PFSK-1 (cell line): ENCODE measurements around the gene TAL1.

Experiments used
- FOXP2 ChIP-seq: optimal IDR thresholded peaks from 2 replicates; pipeline ENCODE3; 2011; ENCODE audit warnings: borderline replicate concordance, control low read depth, inconsistent platforms; ENCODE audit not compliant: insufficient read depth; ENCODE audit errors: extremely low read length, extremely low read depth
- POLR2AphosphoS5 ChIP-seq: IDR thresholded peaks from 2 replicates; pipeline ENCODE4 v1.6.1; 2012; ENCODE audit warnings: low read depth, mild to moderate bottlenecking, control low read depth, low read length, moderate library complexity
- SIN3A ChIP-seq: IDR thresholded peaks from 2 replicates; pipeline ENCODE4 v1.6.1; 2012; ENCODE audit warnings: mild to moderate bottlenecking, low read length, moderate library complexity, borderline replicate concordance; ENCODE audit not compliant: insufficient read depth
- TAF1 ChIP-seq: IDR thresholded peaks from 2 replicates; pipeline ENCODE4 v1.6.1; 2012; ENCODE audit warnings: low read length, control low read depth, borderline replicate concordance; ENCODE audit not compliant: insufficient read depth
- TF ChIP-seq, protein P1 (sequence below), 2 experiments: IDR thresholded peaks; 2 replicates each; pipeline versions ENCODE4 v1.6.1 to v1.8.0; 2011 to 2012; ENCODE audit warnings: low read depth in 2 of 2, low read length in 2 of 2, control low read depth in 1 of 2, inconsistent platforms in 1 of 2, mild to moderate bottlenecking in 1 of 2, moderate library complexity in 1 of 2; ENCODE audit not compliant: insufficient read depth in 1 of 2

Gene TAL1

DNA sequence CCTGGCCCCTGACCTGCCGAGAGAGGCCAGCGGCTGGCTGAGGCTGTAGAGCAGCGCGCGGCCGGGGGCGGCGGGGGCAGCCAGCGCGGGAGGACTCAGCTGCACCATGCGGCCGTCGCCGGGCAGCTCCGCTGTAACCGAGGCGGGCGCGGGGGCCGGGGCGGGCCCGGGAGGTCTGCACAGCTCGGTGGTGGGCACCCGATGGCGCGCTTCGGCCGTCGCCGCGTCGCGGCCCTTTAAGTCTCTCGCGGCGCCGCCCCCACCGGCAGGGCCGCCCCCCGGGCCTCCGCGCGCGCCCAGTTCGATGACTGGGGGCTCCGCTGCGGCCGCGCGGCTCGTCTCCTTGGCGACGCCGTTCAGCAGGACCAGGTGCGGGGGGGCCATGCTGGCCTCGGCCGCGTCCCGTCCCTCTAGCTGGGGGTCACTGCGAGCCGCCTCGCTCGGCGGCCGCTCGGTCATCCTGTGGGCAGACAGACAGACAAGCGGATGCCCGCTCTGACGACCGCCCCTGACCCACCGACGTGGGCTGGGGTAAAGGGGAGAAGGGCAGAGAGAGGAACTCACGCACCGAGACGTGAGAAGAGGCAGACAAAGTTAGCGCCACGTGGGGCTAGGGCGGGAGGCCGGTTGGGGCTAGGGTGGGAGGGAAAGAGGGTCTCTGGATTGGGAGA is 6.5 kb downstream of the TAL1 start:
- TF ChIP-seq POLR2AphosphoS5 (no peak), SIN3A (no peak), FOXP2 (no peak), TAF1 (no peak)
- TF ChIP-seq, protein P1, sequence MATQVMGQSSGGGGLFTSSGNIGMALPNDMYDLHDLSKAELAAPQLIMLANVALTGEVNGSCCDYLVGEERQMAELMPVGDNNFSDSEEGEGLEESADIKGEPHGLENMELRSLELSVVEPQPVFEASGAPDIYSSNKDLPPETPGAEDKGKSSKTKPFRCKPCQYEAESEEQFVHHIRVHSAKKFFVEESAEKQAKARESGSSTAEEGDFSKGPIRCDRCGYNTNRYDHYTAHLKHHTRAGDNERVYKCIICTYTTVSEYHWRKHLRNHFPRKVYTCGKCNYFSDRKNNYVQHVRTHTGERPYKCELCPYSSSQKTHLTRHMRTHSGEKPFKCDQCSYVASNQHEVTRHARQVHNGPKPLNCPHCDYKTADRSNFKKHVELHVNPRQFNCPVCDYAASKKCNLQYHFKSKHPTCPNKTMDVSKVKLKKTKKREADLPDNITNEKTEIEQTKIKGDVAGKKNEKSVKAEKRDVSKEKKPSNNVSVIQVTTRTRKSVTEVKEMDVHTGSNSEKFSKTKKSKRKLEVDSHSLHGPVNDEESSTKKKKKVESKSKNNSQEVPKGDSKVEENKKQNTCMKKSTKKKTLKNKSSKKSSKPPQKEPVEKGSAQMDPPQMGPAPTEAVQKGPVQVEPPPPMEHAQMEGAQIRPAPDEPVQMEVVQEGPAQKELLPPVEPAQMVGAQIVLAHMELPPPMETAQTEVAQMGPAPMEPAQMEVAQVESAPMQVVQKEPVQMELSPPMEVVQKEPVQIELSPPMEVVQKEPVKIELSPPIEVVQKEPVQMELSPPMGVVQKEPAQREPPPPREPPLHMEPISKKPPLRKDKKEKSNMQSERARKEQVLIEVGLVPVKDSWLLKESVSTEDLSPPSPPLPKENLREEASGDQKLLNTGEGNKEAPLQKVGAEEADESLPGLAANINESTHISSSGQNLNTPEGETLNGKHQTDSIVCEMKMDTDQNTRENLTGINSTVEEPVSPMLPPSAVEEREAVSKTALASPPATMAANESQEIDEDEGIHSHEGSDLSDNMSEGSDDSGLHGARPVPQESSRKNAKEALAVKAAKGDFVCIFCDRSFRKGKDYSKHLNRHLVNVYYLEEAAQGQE (IDR thresholded peaks at IDR 0.05; ENCODE audit: insufficient read depth in 1 of 2, low read depth in 2 of 2, low read length in 2 of 2): no peak

DNA sequence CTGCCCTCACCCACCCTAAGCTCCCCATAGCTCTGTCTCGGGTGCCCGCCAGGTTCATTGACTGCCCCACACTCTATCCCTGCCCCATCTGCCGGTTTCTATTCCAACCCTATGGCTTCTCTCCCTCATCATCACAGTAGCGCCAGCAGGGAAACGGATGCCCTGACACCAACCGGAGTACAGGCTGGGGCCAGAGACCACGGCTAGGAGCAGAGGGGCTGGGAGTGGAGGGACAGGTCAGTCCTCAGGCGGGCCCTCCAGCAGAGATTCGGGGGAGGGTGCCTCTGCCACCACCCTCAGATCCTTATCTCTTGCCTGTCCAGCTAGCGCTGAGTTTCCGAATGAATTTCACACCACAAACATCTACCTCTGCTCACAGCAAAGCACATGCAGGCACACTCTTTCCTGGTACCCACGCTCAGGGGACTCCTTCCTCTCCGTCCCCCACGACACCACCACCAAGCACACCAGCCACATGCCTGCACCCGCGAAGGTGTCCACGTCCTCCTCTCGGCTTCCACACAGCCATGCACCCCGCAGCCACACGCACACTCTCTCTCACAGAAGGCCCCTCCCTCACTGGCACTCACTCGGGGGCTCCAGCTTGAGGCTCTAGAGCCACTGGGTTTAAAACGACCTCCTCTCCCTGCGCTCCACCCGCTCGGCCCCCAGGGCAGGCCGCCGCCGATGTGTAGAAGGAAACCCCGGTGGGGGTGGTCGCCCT is 7.2 kb downstream of the TAL1 start:
- TF ChIP-seq, protein P1 (IDR thresholded peaks at IDR 0.05; ENCODE audit: insufficient read depth in 1 of 2, low read depth in 2 of 2, low read length in 2 of 2): no peak
- no peak for TF ChIP-seq FOXP2
- no peak for TF ChIP-seq POLR2AphosphoS5
- TF ChIP-seq SIN3A: no peak
- TF ChIP-seq TAF1: no peak

- TF ChIP-seq SIN3A: no peak
- no peak for TF ChIP-seq FOXP2
- no peak for TF ChIP-seq TAF1
- TF ChIP-seq, protein P1 (IDR thresholded peaks at IDR 0.05; ENCODE audit: insufficient read depth in 1 of 2, low read depth in 2 of 2, low read length in 2 of 2): no peak
- TF ChIP-seq POLR2AphosphoS5: no peak
Measured at GRCh38 chr1:47223921-47224675, 7.9 kb downstream of the TAL1 start.

GRCh38 chr1:47223174-47223920 is 8.7 kb downstream of the TAL1 start:
- TF ChIP-seq POLR2AphosphoS5 (no peak), TAF1 (no peak), FOXP2 (no peak), SIN3A (no peak)
- TF ChIP-seq, protein P1 (IDR thresholded peaks at IDR 0.05; ENCODE audit: insufficient read depth in 1 of 2, low read depth in 2 of 2, low read length in 2 of 2): no peak
